CD4-positive, alpha-beta T cell treated with Interleukin-12 subunit alpha and Interleukin-12 subunit beta, for 1 hour (primary cell): ENCODE data around the gene SH2B3.
"Not testable (repeated sequence)": the region's sequence is repeated elsewhere in the genome, so short reads cannot be mapped to it uniquely, and the experiment has no call there.

ENCODE experiments used
- DNase-seq: peaks from one replicate; pipeline ENCODE4 v3.0.0-alpha.2; 2020

Gene SH2B3

GRCh38 chr12:111405859-111406473 lies at the start of gene SH2B3:
TSS of gene SH2B3 (plus strand) at chr12:111405923. CDS start at chr12:111418146, 12,223 bp downstream.
- DNase-seq, result no peak

GRCh38 chr12:111359231-111359913 lies 46.4 kb upstream of the SH2B3 start:
- no peak for DNase-seq

GRCh38 chr12:111359914-111360276 lies 45.8 kb upstream of the SH2B3 start:
- no peak for DNase-seq

- no peak for DNase-seq
These were observed 45.3 kb upstream of the SH2B3 start for GRCh38 chr12:111360325-111360930.

- no peak for DNase-seq
These were observed 44.5 kb upstream of the SH2B3 start for GRCh38 chr12:111361073-111361716.

- no peak for DNase-seq
These were observed 43.8 kb upstream of the SH2B3 start for GRCh38 chr12:111361717-111362576.

- DNase-seq, result no peak
These were observed 42.8 kb upstream of the SH2B3 start for GRCh38 chr12:111362687-111363475.

- no peak for DNase-seq
These were observed 42.1 kb upstream of the SH2B3 start for GRCh38 chr12:111363578-111363977.

- no peak for DNase-seq
These were observed 39.6 kb upstream of the SH2B3 start for GRCh38 chr12:111366075-111366474.

- no peak for DNase-seq
These were observed 39.1 kb upstream of the SH2B3 start for GRCh38 chr12:111366583-111366982.

GRCh38 chr12:111367661-111368221 lies 38.0 kb upstream of the SH2B3 start:
- no peak for DNase-seq

- no peak for DNase-seq
These were observed 37.4 kb upstream of the SH2B3 start for GRCh38 chr12:111368291-111368787.

- DNase-seq, result peak; percentile 78
These were observed 36.8 kb upstream of the SH2B3 start, which contains the start of gene PHETA1 for GRCh38 chr12:111368788-111369495. TSS of gene PHETA1 (minus strand) at chr12:111369095. CDS start at chr12:111363427, 5,668 bp downstream.

GRCh38 chr12:111369496-111370220 lies 36.1 kb upstream of the SH2B3 start:
- no peak for DNase-seq

GRCh38 chr12:111373231-111373630 lies 32.5 kb upstream of the SH2B3 start:
- not testable (repeated sequence) for DNase-seq

- no peak for DNase-seq
These were observed 28.3 kb upstream of the SH2B3 start for GRCh38 chr12:111377440-111377839.

GRCh38 chr12:111379942-111380554 lies 25.7 kb upstream of the SH2B3 start:
- no peak for DNase-seq

GRCh38 chr12:111384596-111384995 lies 21.1 kb upstream of the SH2B3 start:
- no peak for DNase-seq

- no peak for DNase-seq
These were observed 18.8 kb upstream of the SH2B3 start for GRCh38 chr12:111386885-111387284.
